Measurements from ENCODE around the gene NUFIP1.
A peak's percentile ranks its signal among the peaks of the same experiment; 100 is the strongest.

The NUFIP1 gene

DNA sequence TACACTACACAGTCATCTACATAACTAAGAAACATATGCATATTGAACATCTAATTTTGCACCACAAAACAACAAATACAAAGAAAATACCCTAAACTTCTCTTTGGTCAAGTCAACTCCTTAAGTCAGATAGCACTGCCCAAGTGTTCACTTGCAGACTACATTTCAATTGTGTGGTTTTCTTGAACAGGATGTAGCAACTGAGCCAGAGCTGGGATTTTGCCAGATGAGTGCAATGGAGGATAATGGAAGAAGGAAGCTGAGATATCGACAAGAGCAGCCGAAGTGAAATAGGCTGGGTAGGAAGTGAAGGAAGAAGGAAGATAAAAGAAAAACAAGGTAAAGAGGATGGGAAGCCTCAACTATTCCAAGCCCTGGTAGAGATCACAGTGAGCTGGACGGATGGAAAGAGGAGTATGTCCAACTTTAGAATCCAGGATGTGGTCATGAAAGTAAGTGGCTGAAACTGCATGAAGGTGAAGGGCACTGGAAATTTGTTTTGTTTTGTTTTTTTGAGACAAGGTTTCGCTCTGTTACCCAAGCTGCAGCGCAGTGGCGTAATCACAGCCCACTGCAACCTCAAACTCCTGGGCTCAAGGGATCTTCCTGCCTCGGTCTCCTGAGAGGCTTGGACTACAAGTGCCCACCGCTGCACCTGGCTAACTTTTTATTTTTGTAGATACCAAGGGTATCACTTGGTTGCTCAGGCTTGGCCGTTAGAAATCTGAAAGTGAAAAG lies 15.0 kb downstream of the NUFIP1 start:
- H3K4me1 Mint-ChIP-seq, result peaks cover 4% of the 10 kb centered on the region
- no peaks in the 10 kb centered on the region for H3K9me3 Mint-ChIP-seq
- H3K36me3 Mint-ChIP-seq (ENCODE audit: low read depth), result peaks cover 14% of the 10 kb centered on the region
- H3K27ac Mint-ChIP-seq, result no peak overlapping the region
- TF ChIP-seq, protein P1, sequence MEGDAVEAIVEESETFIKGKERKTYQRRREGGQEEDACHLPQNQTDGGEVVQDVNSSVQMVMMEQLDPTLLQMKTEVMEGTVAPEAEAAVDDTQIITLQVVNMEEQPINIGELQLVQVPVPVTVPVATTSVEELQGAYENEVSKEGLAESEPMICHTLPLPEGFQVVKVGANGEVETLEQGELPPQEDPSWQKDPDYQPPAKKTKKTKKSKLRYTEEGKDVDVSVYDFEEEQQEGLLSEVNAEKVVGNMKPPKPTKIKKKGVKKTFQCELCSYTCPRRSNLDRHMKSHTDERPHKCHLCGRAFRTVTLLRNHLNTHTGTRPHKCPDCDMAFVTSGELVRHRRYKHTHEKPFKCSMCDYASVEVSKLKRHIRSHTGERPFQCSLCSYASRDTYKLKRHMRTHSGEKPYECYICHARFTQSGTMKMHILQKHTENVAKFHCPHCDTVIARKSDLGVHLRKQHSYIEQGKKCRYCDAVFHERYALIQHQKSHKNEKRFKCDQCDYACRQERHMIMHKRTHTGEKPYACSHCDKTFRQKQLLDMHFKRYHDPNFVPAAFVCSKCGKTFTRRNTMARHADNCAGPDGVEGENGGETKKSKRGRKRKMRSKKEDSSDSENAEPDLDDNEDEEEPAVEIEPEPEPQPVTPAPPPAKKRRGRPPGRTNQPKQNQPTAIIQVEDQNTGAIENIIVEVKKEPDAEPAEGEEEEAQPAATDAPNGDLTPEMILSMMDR (IDR thresholded peaks at IDR 0.05; ENCODE audit: unreplicated experiment in 3 of 3), result no peak
- H3K27me3 Mint-ChIP-seq (ENCODE audit: low read depth), result no peaks in the 10 kb centered on the region
- H3K4me3 Mint-ChIP-seq, result no peak overlapping the region

DNA sequence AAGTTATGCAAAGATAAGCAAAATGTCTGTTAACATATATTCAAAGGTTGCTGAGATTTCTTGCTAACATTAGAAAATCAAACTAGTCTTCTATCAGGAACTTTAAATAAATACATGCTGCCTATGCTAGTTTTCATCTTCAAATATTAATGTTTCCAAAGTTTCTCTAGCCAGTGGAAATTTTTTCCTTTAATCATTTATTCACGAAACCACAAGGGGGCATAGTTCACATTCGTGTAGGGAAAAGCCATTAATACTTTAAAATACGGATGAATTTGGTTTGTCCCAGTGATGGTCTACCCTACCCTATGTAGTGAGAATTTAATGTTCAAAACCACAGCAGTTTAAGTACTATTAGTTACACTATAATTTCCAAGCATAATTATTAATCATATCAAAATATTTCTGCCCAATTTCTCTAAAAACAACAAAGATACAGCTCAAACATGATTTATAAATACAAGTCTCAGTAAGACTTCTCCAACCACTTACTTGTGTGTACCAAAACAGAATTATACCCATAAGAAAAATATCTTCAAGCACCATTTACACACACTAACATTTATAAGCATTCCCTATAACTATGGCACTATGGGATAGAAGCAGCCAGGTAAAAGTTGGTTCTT lies 16.2 kb downstream of the NUFIP1 start:
- Mint-ChIP-seq H3K9me3 (no peaks in the 10 kb centered on the region), H3K27me3 (ENCODE audit: low read depth) (no peaks in the 10 kb centered on the region), H3K36me3 (ENCODE audit: low read depth) (peaks cover 12% of the 10 kb centered on the region), H3K27ac (no peak overlapping the region), H3K4me3 (no peak overlapping the region), H3K4me1 (peaks cover 8% of the 10 kb centered on the region)
- TF ChIP-seq, protein P1 (IDR thresholded peaks at IDR 0.05; ENCODE audit: unreplicated experiment in 3 of 3), result peak; percentile 45 to 62 (median 54)

DNA sequence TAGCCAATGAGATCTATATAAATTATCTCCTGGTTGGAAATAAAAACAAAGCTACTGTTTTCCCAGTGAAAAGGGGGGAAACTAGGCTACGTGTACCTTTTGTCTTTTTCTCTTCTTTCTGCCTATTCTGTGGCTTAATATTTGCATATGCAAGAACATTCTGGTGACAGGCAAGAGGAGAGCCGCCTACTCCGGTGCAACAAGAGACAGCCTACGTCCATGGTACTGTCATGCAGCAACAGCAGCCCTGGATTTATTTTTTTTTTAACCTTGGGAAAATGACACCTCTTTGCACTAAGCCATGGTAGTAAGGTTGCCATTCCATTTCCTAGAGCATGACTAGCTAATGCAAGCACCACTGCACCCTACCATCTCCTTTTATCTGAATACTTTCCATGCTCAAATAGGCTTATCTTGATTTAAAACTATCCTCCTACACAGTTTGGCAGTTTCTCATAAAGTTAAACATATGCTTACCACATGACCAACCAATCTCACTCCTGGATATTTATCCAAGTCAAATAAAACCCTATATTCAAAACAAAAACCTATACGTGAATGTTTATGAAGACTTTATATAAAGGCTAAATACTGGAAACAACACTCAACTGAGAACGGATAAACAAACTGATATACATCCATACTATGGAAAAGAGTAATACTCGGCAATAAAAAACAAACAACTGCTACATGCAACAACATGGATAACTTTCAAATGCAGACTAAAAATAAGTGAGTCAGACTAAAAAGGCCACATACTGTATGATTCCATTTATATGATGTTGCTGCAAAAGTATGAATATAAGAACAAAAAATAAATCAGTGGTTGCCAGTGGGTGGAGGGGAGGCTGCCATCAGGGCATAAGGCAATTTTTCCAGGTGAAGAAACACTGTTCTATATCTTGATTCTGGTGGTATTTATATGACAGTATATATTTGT lies 17.3 kb downstream of the NUFIP1 start:
- H3K27me3 Mint-ChIP-seq (ENCODE audit: low read depth), result no peaks in the 10 kb centered on the region
- no peak overlapping the region for H3K27ac Mint-ChIP-seq
- peaks cover 15% of the 10 kb centered on the region for H3K36me3 Mint-ChIP-seq (ENCODE audit: low read depth)
- H3K4me3 Mint-ChIP-seq, result no peak overlapping the region
- TF ChIP-seq, protein P1 (IDR thresholded peaks at IDR 0.05; ENCODE audit: unreplicated experiment in 3 of 3), result no peak
- no peaks in the 10 kb centered on the region for H3K9me3 Mint-ChIP-seq
- peaks cover 17% of the 10 kb centered on the region for H3K4me1 Mint-ChIP-seq

DNA sequence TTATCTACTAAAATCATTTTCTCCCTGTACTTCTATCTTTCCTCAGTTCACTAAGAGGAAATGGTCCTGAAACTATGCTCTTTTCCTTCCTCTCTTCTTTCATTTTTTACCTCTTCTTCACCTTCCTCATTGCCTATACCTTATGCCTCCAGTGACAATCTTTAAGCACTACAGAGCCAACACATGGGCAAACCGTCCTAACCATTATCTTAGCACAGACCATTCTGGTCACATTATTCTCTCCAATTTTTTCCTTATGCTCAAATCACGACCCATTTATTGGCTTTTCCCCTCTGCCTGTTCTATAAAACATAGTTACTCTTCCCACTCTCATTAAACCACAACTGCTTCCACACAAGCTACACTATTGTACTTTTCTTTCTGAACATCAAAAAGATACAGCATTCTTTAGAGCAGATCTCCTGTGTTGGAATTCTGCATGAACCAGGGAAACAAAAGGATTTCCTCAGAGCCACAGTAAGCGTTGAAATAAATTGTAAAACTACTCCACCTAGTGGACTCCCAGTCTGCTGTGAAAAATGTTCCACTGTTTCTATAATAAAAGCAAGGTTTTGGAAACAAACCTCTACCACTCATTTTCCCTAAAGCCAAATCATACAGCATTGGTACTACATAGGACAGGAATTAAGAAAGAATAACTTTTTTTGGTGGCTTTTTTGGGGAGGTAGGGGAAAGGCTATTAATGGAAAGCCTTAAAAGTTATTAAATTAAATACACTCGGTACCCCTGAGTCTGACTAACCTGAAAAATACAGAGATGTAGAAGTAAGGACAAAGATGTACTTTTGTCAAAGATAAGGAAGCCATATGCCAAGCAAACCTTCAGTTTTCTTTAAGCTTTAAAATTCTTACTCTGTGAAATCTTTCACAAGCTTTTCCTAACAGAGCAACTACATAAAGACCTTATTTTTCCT lies 19.5 kb downstream of the NUFIP1 start:
- no peak overlapping the region for H3K4me3 Mint-ChIP-seq
- peaks cover 25% of the 10 kb centered on the region for H3K36me3 Mint-ChIP-seq (ENCODE audit: low read depth)
- peaks cover 17% of the 10 kb centered on the region for H3K4me1 Mint-ChIP-seq
- peaks cover 3% of the 10 kb centered on the region for H3K9me3 Mint-ChIP-seq
- no peak overlapping the region for H3K27ac Mint-ChIP-seq
- H3K27me3 Mint-ChIP-seq (ENCODE audit: low read depth), result no peaks in the 10 kb centered on the region
- TF ChIP-seq, protein P1 (IDR thresholded peaks at IDR 0.05; ENCODE audit: unreplicated experiment in 3 of 3), result peak; percentile 72 to 83 (median 73)

DNA sequence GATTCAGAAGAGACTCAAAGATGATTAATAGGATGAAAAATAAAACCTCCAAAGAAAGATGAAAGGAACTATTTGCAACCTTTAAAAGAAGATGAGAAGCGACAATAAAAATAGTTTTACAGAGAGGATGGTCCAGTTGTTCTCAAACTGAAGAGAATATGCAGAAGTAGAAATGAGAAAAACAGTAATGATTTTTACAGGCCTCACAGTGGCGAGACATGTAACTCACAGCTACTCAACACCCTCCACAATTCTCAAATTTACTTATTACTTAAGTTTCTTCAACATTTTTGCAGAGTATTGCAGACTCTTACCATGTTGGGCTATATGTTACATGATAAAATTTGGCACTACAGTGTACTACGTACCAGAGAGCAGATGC lies 20.8 kb downstream of the NUFIP1 start:
- Mint-ChIP-seq H3K4me1 (peaks cover 17% of the 10 kb centered on the region), H3K27me3 (ENCODE audit: low read depth) (no peaks in the 10 kb centered on the region), H3K27ac (peak overlapping the region; percentile 45 to 78 (median 62)), H3K9me3 (peaks cover 11% of the 10 kb centered on the region), H3K4me3 (no peak overlapping the region), H3K36me3 (ENCODE audit: low read depth) (peaks cover 39% of the 10 kb centered on the region)
- TF ChIP-seq, protein P1 (IDR thresholded peaks at IDR 0.05; ENCODE audit: unreplicated experiment in 3 of 3), result peak in 1 of 3 experiments; percentile 12

Measured in nephron (organoid).